Heart left ventricle (tissue), 16 donors: ENCODE data around the gene MYO7A. TPM values are rescaled to one million over a fixed set of nuclear protein-coding genes. Genes with fewer than 3 reads are reported as not detected.

Source experiments
- ATAC-seq, 4 donors: fragments of 200-7000 bp; cut with Tn5 transposase; one replicate each; pipeline ENCODE4 v1.9.1; 2020 to 2022; ENCODE audit warnings: moderate library complexity in 4 of 4, mild to moderate bottlenecking in 3 of 4, moderate number of reproducible peaks in 1 of 4
- DNase-seq, 5 donors: peaks; one replicate each; pipeline ENCODE4 v3.0.0-alpha.2; 2020
- H3K27ac ChIP-seq, 12 donors: fragments of 200-600 bp; sonication (generic) in 4 of 12; one replicate each; pipeline versions ENCODE4 v1.5.0 to v1.8.0; 2016 to 2022; ENCODE audit warnings: mild to moderate bottlenecking in 2 of 12
- H3K27me3 ChIP-seq, 9 donors: fragments of 200-600 bp; sonication (generic) in 2 of 9; one replicate each; pipeline versions ENCODE4 v1.5.1 to v1.8.0; 2016 to 2022; ENCODE audit warnings: mild to moderate bottlenecking in 3 of 9
- H3K36me3 ChIP-seq, 9 donors: fragments of 200-600 bp; sonication (generic) in 2 of 9; one replicate each; pipeline versions ENCODE4 v1.5.0 to v1.8.0; 2018 to 2022; ENCODE audit warnings: mild to moderate bottlenecking in 2 of 9
- H3K4me1 ChIP-seq, 12 donors: fragments of 200-600 bp; sonication (generic) in 4 of 12; one replicate each; pipeline versions ENCODE4 v1.5.0 to v1.8.0; 2016 to 2022; ENCODE audit warnings: mild to moderate bottlenecking in 3 of 12
- H3K4me3 ChIP-seq, 12 donors: fragments of 200-600 bp; sonication (generic) in 4 of 12; one replicate each; pipeline versions ENCODE4 v1.5.0 to v1.8.0; 2017 to 2022; ENCODE audit warnings: mild to moderate bottlenecking in 9 of 12, moderate library complexity in 4 of 12
- H3K9me3 ChIP-seq, 12 donors: fragments of 200-600 bp; sonication (generic) in 4 of 12; one replicate each; pipeline versions ENCODE4 v1.5.0 to v1.8.0; 2016 to 2022; ENCODE audit warnings: mild to moderate bottlenecking in 1 of 12
- CTCF ChIP-seq, 12 donors: fragments of 200-600 bp; sonication (generic) in 4 of 12; IDR thresholded peaks; one replicate each; pipeline versions ENCODE4 v1.5.0 to v1.8.0; 2018 to 2022; ENCODE audit warnings: antibody characterized with exemption in 12 of 12, mild to moderate bottlenecking in 5 of 12
- POLR2A ChIP-seq, 2 donors: fragments of 450-650 bp; IDR thresholded peaks; one replicate each; pipeline ENCODE4 v1.6.1; 2017; ENCODE audit warnings: antibody characterized with exemption in 2 of 2, mild to moderate bottlenecking in 2 of 2, moderate library complexity in 2 of 2
- WGBS, 4 donors: extraction: QIAGEN DNeasy Blood & Tissue Kit in 2 of 4; methylation state at CpG; one replicate each; pipeline versions ENCODE4 v1.1.5 to v1.1.7; 2013 to 2018; 5-methylcytosine and 5-hydroxymethylcytosine counted together
- intact Hi-C, 10 donors: fragments of 100-400 bp; cut with DNase I; formaldehyde crosslinking; loops; one replicate each; pipeline versions ENCODE4 v1.11.1 to v1.14.2; 2022
- polyA plus RNA-seq, 2 donors: library from polyadenylated mRNA; stranded (reverse); fragments of 200-250 nt; gene quantifications; one replicate each; pipeline ENCODE4 v1.2.3, GENCODE V29; 2013
- total RNA-seq, 9 donors: library from RNA; depleted of rRNA in 2 of 9; stranded (reverse); fragments of >200 nt in 2 of 9; fragmentation: NEBNext Ultra II Directional in 3 of 9; extraction: Animal tissue kit (Norgen Biotek cat#: 25700) in 3 of 9; gene quantifications; one replicate each; pipeline versions ENCODE4 v1.1.0 to v1.2.4, GENCODE V29; 2016 to 2023
- donor health status: ischemic (EF 13 %, LVEDD 7.1; RV severe dilation, severe dysfunction).
- donor health status: healthy with polysubstance abuse.
- donor health status: DM: no; HTN: yes; CAD: no.
- donor health status: DM: no; HTN: no; CAD: no.
- donor health status: ischemic (EF 25% LVEDD 6.9; RV normal size, moderate dysfunction).
- donor health status: ischemic (EF 25% LVEDD 5.7; RV mildly dilated, moderate dysfunction).
- donor health status: healthy.
- donor health status: DM: yes; HTN: yes; CAD: no.
- donor health status: ischemic (EF 35%, LVEDD 5.7; RV mildly dilated, moderate dysfunction).
- donor health status: nonischemic (EF 11% LVEDD 7.7; RV severe dilation, severe dysfunction).
- donor health status: DM: yes; HTN: yes; CAD: no.
- donor health status: PGD.
- donor health status: ischemic (EF 29% LVEDD 5.4; RV normal size, mild dysfunction).
- donor health status: nonischemic (EF 23%, LVEDD 6.1; RV moderate dilation, normal function).

MYO7A gene
- total and polyA plus RNA-seq, 11 donors: 1.0 to 17.1 (median 2.7) TPM

- TF ChIP-seq CTCF (IDR thresholded peaks at IDR 0.05): no peak
- no peak for TF ChIP-seq POLR2A (IDR thresholded peaks at IDR 0.05)
- H3K36me3 ChIP-seq: no peaks in the 10 kb centered on the region
- H3K27ac ChIP-seq: no peak overlapping the region
- 73 to 88% (median 80%) methylated on average over 2 of the region's 2 CpGs for WGBS, 4 donors
- no peak overlapping the region for H3K4me3 ChIP-seq
- peaks cover 0 to 24% (median 12%) of the 10 kb centered on the region in 12 donors for H3K9me3 ChIP-seq
- intact Hi-C loops: no loop called here
- ATAC-seq: no peak
- no peaks in the 10 kb centered on the region for H3K4me1 ChIP-seq
- no peak for DNase-seq
- no peaks in the 10 kb centered on the region for H3K27me3 ChIP-seq
Measured at GRCh38 chr11:77259641-77260040, 131.6 kb downstream of the MYO7A start.

- intact Hi-C loops: no loop called here
- Histone ChIP-seq H3K27ac (no peak overlapping the region), H3K27me3 (no peaks in the 10 kb centered on the region), H3K36me3 (no peaks in the 10 kb centered on the region), H3K9me3 (peaks cover 0 to 24% (median 12%) of the 10 kb centered on the region in 12 donors), H3K4me1 (no peaks in the 10 kb centered on the region), H3K4me3 (no peak overlapping the region)
- DNase-seq (no peak), ATAC-seq (no peak)
- TF ChIP-seq CTCF (IDR thresholded peaks at IDR 0.05) (no peak), POLR2A (IDR thresholded peaks at IDR 0.05) (no peak)
Measured at GRCh38 chr11:77262803-77263202, 134.8 kb downstream of the MYO7A start.

Other genes starting within 250 kb of the MYO7A start
- gene B3GNT6, start 93.8 kb upstream of the MYO7A start, total RNA-seq: not detected
- gene B3GNT6, start 93.8 kb upstream of the MYO7A start, polyA plus RNA-seq: not detected
- 1 to 10 TPM; 1.2 to 4.5 (median 2.3) TPM for gene CAPN5, start 61.3 kb upstream of the MYO7A start, total RNA-seq
- gene CAPN5, start 61.3 kb upstream of the MYO7A start, polyA plus RNA-seq: 1 to 10 TPM; 1.1 to 2.0 TPM
- gene OMP, start 25.4 kb upstream of the MYO7A start, total RNA-seq: not detected
- not detected for gene OMP, start 25.4 kb upstream of the MYO7A start, polyA plus RNA-seq
- not detected for gene GDPD4, start 173.4 kb downstream of the MYO7A start, total RNA-seq
- gene GDPD4, start 173.4 kb downstream of the MYO7A start, polyA plus RNA-seq: under 1 TPM in 1 of 2 donors, not detected in 1; 0.19 TPM